Measurements from ENCODE around the gene FETUB.

Gene FETUB

GRCh38 chr3:186636536-186636935 lies 3.7 kb upstream of the FETUB start:
- DNase-seq, result no peak

- DNase-seq, result no peak
Measured at GRCh38 chr3:186637686-186638085, 2.5 kb upstream of the FETUB start.

- no peak for DNase-seq
Measured at GRCh38 chr3:186638259-186638658, 1.9 kb upstream of the FETUB start.

GRCh38 chr3:186640473-186640818 lies 247 bp downstream of the FETUB start:
- DNase-seq, result no peak

- DNase-seq, result no peak
Measured at GRCh38 chr3:186640929-186641328, 730 bp downstream of the FETUB start.

- no peak for DNase-seq
Measured at GRCh38 chr3:186642014-186642413, 1.8 kb downstream of the FETUB start.

GRCh38 chr3:186643493-186643892 lies 3.3 kb downstream of the FETUB start:
- DNase-seq, result no peak

GRCh38 chr3:186644683-186645082 lies 4.5 kb downstream of the FETUB start:
- DNase-seq, result no peak

GRCh38 chr3:186646106-186646505 lies 5.9 kb downstream of the FETUB start:
- no peak for DNase-seq

GRCh38 chr3:186646841-186647240 lies 6.6 kb downstream of the FETUB start:
- DNase-seq, result no peak

GRCh38 chr3:186648851-186649250 lies 8.7 kb downstream of the FETUB start:
- DNase-seq, result no peak

- DNase-seq, result no peak
Measured at GRCh38 chr3:186651678-186652215, 11.5 kb downstream of the FETUB start.

GRCh38 chr3:186653080-186653707 lies 13.0 kb downstream of the FETUB start:
- DNase-seq, result no peak

- DNase-seq, result no peak
Measured at GRCh38 chr3:186653984-186654383, 13.8 kb downstream of the FETUB start.

- no peak for DNase-seq
Measured at GRCh38 chr3:186663361-186664118, 23.3 kb downstream of the FETUB start.

GRCh38 chr3:186664119-186664495 lies 23.9 kb downstream of the FETUB start:
- DNase-seq, result no peak

GRCh38 chr3:186664506-186664905 lies 24.3 kb downstream of the FETUB start:
- no peak for DNase-seq

GRCh38 chr3:186665625-186666188 lies 25.5 kb downstream of the FETUB start, which contains the start of gene HRG:
Gene HRG (plus strand): TSS chr3:186666014. CDS start chr3:186666032, 18 bp downstream.
- no peak for DNase-seq

GRCh38 chr3:186668426-186668825 lies 28.2 kb downstream of the FETUB start:
- no peak for DNase-seq

- DNase-seq, result no peak
Measured at GRCh38 chr3:186669378-186670084, 29.3 kb downstream of the FETUB start.

- DNase-seq, result no peak
Measured at GRCh38 chr3:186670155-186670554, 30.0 kb downstream of the FETUB start.

GRCh38 chr3:186671051-186671450 lies 30.9 kb downstream of the FETUB start:
- DNase-seq, result no peak

- no peak for DNase-seq
Measured at GRCh38 chr3:186678604-186679003, 38.4 kb downstream of the FETUB start.
